Upper lobe of left lung (tissue), 6 donors: ENCODE data around the gene ACADM. TPM values are rescaled to one million over a fixed set of nuclear protein-coding genes. Genes with fewer than 3 reads are reported as not detected.

Experiments
- ATAC-seq, 2 donors: fragments of 200-7000 bp; cut with Tn5 transposase; one replicate each; pipeline ENCODE4 v1.9.1; 2022; ENCODE audit warnings: mild to moderate bottlenecking in 2 of 2, moderate library complexity in 2 of 2; ENCODE audit not compliant: low FRiP score in 2 of 2
- DNase-seq, 2 donors: peaks; one replicate each; pipeline ENCODE4 v3.0.0-alpha.2; 2019 to 2020
- H3K27ac ChIP-seq, 4 donors: fragments of 200-600 bp; sonication (generic); one replicate each; pipeline ENCODE4 v1.5.1; 2016 to 2019
- H3K27me3 ChIP-seq, 4 donors: fragments of 200-600 bp; sonication (generic); one replicate each; pipeline ENCODE4 v1.5.1; 2017 to 2019
- H3K36me3 ChIP-seq, 4 donors: fragments of 200-600 bp; sonication (generic); one replicate each; pipeline ENCODE4 v1.5.1; 2016 to 2019
- H3K4me1 ChIP-seq, 4 donors: fragments of 200-600 bp; sonication (generic); one replicate each; pipeline ENCODE4 v1.5.1; 2018 to 2019
- H3K4me3 ChIP-seq, 4 donors: fragments of 200-600 bp; sonication (generic); one replicate each; pipeline ENCODE4 v1.5.1; 2017 to 2019; ENCODE audit warnings: mild to moderate bottlenecking in 2 of 4, moderate library complexity in 1 of 4
- H3K9me3 ChIP-seq, 4 donors: fragments of 200-600 bp; sonication (generic); one replicate each; pipeline ENCODE4 v1.5.1; 2018 to 2019
- EP300 ChIP-seq, 4 donors: sonication (generic); formaldehyde crosslinking; IDR thresholded peaks; one replicate each; pipeline ENCODE4 v1.5.1; 2017; ENCODE audit warnings: antibody characterized with exemption in 4 of 4, control low read depth in 2 of 4
- POLR2A ChIP-seq, 4 donors: fragments of 450-650 bp; IDR thresholded peaks; one replicate each; pipeline ENCODE4 v1.5.1; 2016 to 2017; ENCODE audit warnings: antibody characterized with exemption in 4 of 4, mild to moderate bottlenecking in 2 of 4
- POLR2AphosphoS5 ChIP-seq, 2 donors: sonication (generic); formaldehyde crosslinking; IDR thresholded peaks; one replicate each; pipeline ENCODE4 v1.5.1; 2017; ENCODE audit warnings: antibody characterized with exemption in 2 of 2
- WGBS, 2 donors: methylation state at CpG; one replicate each; pipeline ENCODE4 v1.1.5; 2017 to 2018; 5-methylcytosine and 5-hydroxymethylcytosine counted together
- small RNA-seq, 4 donors: library from RNA; depleted of rRNA; stranded (forward); fragments of <200 nt; gene quantifications; one replicate each; pipeline ENCODE3, GENCODE V24; 2016
- total RNA-seq, 6 donors: library from RNA; depleted of rRNA in 4 of 6; stranded (reverse); fragments of >200 nt in 4 of 6; gene quantifications; one replicate each; pipeline versions ENCODE4 v1.1.0 to v1.2.1, GENCODE V29; 2016 to 2021
- TF ChIP-seq, protein P1 (sequence below), 6 experiments: fragments of 450-650 bp in 4 of 6; fragments of 200-600 bp in 2 of 6; sonication (generic) in 2 of 6; IDR thresholded peaks; one replicate each; pipeline ENCODE4 v1.5.1; 2016 to 2019; ENCODE audit warnings: antibody characterized with exemption in 6 of 6
- donor health status: DM: no; HTN: no; CAD: no; lungs with moderate emphysema.
- donor health status: DM: no; HTN: yes; CAD: no; lungs with severe emphysema.

ACADM gene
- total RNA-seq, 6 donors from 2014 or later: 18.9 to 50.2 (median 39.7) TPM

GRCh38 chr1:75811211-75811981 is 86.9 kb downstream of the ACADM start:
- no peaks in the 10 kb centered on the region for H3K4me1 ChIP-seq
- no peak overlapping the region for H3K27ac ChIP-seq
- no peak overlapping the region for H3K4me3 ChIP-seq
- ATAC-seq (no peak), DNase-seq (no peak)
- no peak for TF ChIP-seq POLR2A (IDR thresholded peaks at IDR 0.05)
- TF ChIP-seq EP300 (IDR thresholded peaks at IDR 0.05): no peak
- no peak for TF ChIP-seq POLR2AphosphoS5 (IDR thresholded peaks at IDR 0.05)
- TF ChIP-seq, protein P1, sequence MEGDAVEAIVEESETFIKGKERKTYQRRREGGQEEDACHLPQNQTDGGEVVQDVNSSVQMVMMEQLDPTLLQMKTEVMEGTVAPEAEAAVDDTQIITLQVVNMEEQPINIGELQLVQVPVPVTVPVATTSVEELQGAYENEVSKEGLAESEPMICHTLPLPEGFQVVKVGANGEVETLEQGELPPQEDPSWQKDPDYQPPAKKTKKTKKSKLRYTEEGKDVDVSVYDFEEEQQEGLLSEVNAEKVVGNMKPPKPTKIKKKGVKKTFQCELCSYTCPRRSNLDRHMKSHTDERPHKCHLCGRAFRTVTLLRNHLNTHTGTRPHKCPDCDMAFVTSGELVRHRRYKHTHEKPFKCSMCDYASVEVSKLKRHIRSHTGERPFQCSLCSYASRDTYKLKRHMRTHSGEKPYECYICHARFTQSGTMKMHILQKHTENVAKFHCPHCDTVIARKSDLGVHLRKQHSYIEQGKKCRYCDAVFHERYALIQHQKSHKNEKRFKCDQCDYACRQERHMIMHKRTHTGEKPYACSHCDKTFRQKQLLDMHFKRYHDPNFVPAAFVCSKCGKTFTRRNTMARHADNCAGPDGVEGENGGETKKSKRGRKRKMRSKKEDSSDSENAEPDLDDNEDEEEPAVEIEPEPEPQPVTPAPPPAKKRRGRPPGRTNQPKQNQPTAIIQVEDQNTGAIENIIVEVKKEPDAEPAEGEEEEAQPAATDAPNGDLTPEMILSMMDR (IDR thresholded peaks at IDR 0.05): no peak
- no peaks in the 10 kb centered on the region for H3K36me3 ChIP-seq
- H3K9me3 ChIP-seq: no peaks in the 10 kb centered on the region
- H3K27me3 ChIP-seq: no peaks in the 10 kb centered on the region
- 67% methylated on average over 1 of the region's 1 CpG for WGBS, 2 donors

DNA sequence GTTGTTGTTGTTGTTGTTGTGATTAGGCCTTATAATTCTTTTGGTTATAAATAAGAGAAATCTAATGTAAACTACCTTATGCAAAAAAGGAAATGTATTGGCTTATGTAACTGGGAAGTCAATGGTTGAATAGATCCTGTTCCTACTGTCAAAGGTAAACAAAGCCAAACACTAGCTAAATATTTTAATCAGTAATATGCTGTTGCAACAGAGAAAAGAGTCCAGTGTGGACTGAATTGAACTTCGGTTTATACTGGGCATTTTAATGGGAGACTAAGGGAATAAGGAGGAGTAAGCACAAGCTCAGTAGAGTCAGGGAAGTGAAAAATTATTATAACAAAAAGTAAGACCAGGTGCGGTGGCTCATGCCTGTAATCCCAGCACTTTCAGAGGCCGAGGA is 87.6 kb downstream of the ACADM start:
- WGBS, 2 donors: 55 to 78% methylated on average over 3 of the region's 3 CpGs
- no peaks in the 10 kb centered on the region for H3K9me3 ChIP-seq
- no peak for TF ChIP-seq EP300 (IDR thresholded peaks at IDR 0.05)
- no peak for TF ChIP-seq POLR2A (IDR thresholded peaks at IDR 0.05)
- TF ChIP-seq, protein P1 (IDR thresholded peaks at IDR 0.05): no peak
- no peak for TF ChIP-seq POLR2AphosphoS5 (IDR thresholded peaks at IDR 0.05)
- DNase-seq (no peak), ATAC-seq (no peak)
- no peaks in the 10 kb centered on the region for H3K4me1 ChIP-seq
- H3K27me3 ChIP-seq: no peaks in the 10 kb centered on the region
- no peak overlapping the region for H3K4me3 ChIP-seq
- H3K36me3 ChIP-seq: no peaks in the 10 kb centered on the region
- H3K27ac ChIP-seq: no peak overlapping the region

Small RNAs within 50 kb of the gene (small RNA-seq; reads per million reads assigned to genes)
- 0 reads per million in 4 donors for gene SNORD45A
- gene SNORD45B: 0 reads per million in 4 donors
- gene SNORD45C: 0 reads per million in 4 donors

Other genes starting within 250 kb of the ACADM start
- gene SLC44A5, start 113.6 kb upstream of the ACADM start, total RNA-seq: 1 to 10 TPM in 2 of 6 donors, under 1 TPM in 3, not detected in 1; 0.11 to 4.2 (median 0.40) TPM
- gene RABGGTB, start 61.5 kb downstream of the ACADM start, total RNA-seq: 10 to 100 TPM; 45.5 to 98.3 (median 60.6) TPM
- gene MSH4, start 72.2 kb downstream of the ACADM start, total RNA-seq: under 1 TPM in 3 of 6 donors, not detected in 3; 0.31 to 0.74 (median 0.46) TPM
- not detected for gene ASB17, start 207.7 kb downstream of the ACADM start, total RNA-seq